Fibroblast of skin of left biceps (primary cell): ENCODE results near the gene AZI2.

Experiments
- DNase-seq, 2 experiments: peaks; one replicate each; pipeline ENCODE4 v3.0.0-alpha.2; 2013; ENCODE audit warnings: low read depth in 2 of 2

The AZI2 gene

GRCh38 chr3:28300345-28300962 is 48.2 kb downstream of the AZI2 start:
- no peak for DNase-seq

- DNase-seq: no peak
These were observed 48.9 kb downstream of the AZI2 start for GRCh38 chr3:28299705-28300104.

GRCh38 chr3:28295898-28296490 is 52.6 kb downstream of the AZI2 start:
- no peak for DNase-seq

GRCh38 chr3:28294667-28295413 is 53.8 kb downstream of the AZI2 start:
- DNase-seq: no peak

- no peak for DNase-seq
These were observed 56.0 kb downstream of the AZI2 start for GRCh38 chr3:28292622-28293021.

GRCh38 chr3:28291577-28291976 is 57.0 kb downstream of the AZI2 start:
- no peak for DNase-seq

- DNase-seq: no peak
These were observed 57.7 kb downstream of the AZI2 start for GRCh38 chr3:28290863-28291300.

GRCh38 chr3:28287046-28287445 is 61.6 kb downstream of the AZI2 start:
- no peak for DNase-seq

- DNase-seq: peak in 1 of 2 experiments; percentile 12
These were observed 62.0 kb downstream of the AZI2 start for GRCh38 chr3:28286595-28286994.

GRCh38 chr3:28280781-28281180 is 67.8 kb downstream of the AZI2 start:
- no peak for DNase-seq

GRCh38 chr3:28279770-28280169 is 68.9 kb downstream of the AZI2 start:
- no peak for DNase-seq

- DNase-seq: no peak
These were observed 69.7 kb downstream of the AZI2 start for GRCh38 chr3:28278918-28279317.

GRCh38 chr3:28273837-28274236 is 74.8 kb downstream of the AZI2 start:
- no peak for DNase-seq
